Measurements from ENCODE around the gene RBMS3.
"Not testable (repeated sequence)": the region's sequence is repeated elsewhere in the genome, so short reads cannot be mapped to it uniquely, and the experiment has no call there.

Gene RBMS3

DNA sequence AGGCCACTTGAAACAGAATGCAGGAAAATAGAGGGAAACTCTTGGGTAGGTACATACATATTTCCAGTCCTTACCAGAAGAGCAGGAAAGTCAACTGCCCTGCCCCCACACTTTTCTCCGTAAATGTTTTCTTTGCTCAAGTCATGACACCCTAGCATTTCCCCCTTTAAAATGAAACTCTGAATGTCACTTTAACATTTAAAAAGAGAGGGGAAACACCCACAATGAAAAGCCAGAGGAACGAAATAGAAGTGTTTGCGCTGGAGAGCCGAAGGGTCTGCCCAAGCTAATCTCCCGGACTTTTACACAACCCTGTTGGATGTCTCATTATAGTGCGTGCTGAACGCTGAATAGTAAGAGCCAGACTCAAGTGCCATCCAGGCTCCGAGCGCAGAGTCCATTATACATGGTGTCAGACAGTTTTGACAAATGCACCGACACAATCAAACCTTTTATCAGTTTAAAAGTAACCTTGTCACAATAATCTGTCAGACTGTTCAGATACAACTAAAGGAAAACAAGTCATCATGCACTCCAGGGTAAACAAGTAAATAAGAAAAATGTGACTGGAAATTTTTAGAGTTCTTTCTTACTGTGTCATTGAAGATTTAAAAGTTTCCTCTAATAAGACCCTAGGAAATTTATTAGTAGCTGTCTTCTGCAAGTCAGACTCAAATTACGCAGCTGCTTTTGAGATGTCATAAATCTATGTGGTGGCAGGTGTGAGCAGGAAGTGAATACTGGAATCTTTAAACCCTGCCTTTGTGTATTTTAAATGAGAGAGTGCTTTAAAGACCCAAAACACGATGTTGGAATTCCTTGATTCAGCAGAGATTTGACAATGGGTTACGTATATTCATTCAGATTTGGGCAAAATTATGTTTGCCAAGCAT is 159.8 kb downstream of the RBMS3 start:
- no peak for DNase-seq

DNA sequence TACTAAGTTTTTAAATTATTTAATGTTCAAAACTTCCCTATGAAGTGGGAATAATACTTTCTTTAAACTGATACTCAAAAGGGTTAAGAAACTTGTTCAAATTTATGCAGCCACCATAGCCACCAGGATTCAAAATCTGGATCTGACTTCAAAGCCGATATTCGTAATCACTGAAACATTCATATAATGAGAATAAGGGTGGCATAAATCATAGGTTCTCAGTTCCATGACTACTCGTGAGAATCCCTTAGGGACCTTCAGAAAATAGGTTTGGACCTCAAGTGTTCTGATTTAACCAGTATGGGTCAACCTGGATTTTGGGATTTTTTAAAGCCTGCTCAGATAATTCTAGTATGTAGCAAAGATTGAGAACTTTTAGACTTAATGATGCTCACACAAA is 160.6 kb downstream of the RBMS3 start:
- no peak for DNase-seq

DNA sequence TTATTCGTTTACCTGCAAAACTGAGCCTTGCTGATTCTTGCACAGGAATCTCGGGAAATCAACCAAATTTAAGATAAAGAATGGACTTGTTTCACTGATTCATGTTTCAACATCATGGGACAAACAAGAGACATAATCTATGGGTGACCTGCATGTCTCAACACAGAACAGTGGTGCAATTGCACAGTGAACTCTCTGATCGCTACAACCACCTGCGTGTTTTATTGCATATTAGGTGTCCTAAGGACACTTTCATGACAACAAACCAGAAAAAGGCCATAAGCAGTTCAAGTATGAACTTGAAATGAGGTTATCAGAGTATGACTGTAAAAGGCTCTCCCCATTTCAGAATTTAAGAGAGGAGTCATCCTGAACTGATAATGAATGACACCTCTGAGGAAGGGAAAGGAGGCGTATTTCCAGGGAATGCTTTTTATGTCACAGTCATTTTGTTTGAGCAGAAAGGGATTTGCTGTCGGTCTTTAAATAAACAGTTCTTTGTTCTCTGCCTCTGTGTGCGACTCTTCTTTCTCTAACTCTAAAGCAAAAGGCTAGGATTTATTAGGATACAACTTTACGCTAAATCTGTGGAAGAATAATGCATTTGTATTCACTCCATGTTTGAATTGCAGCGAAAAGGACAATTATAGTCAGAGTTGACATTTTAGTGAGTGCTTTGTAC is 167.2 kb downstream of the RBMS3 start:
- DNase-seq = no peak

DNA sequence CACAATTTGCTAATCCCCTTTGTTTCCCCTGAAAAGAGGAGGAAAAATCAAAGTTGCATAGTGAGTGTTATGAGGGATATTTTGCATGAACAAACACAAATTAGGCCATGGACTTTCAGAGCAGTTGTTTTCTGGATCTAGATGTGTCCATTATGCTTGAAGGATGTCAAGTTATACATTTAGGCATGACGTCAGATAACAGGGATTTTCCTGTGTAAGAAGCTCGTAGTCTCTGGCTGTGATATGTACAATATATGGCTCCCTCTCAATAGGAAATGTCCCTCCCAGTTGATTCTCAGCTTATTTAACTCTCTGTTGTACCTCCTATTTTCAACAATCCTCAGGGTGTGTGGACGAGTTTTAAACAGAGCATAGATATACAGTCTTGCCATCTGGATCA is 171.0 kb downstream of the RBMS3 start:
- DNase-seq = no peak

DNA sequence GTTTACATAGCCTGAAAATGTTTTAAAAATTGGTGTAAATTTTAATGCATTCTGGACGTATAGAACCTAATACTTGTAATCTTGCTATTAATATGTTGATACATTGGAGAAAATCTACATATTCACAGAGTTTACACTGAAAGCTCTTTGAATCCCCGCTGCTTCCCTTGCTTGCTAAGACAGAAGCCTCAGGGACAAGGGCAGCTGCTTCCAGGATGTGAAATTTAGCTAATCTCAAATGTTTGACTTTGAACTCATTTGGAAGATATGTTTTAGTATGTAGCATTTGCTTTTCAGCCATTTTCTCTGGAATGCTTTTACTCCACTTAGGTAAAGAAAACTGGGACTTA is 172.0 kb downstream of the RBMS3 start:
- DNase-seq = no peak

DNA sequence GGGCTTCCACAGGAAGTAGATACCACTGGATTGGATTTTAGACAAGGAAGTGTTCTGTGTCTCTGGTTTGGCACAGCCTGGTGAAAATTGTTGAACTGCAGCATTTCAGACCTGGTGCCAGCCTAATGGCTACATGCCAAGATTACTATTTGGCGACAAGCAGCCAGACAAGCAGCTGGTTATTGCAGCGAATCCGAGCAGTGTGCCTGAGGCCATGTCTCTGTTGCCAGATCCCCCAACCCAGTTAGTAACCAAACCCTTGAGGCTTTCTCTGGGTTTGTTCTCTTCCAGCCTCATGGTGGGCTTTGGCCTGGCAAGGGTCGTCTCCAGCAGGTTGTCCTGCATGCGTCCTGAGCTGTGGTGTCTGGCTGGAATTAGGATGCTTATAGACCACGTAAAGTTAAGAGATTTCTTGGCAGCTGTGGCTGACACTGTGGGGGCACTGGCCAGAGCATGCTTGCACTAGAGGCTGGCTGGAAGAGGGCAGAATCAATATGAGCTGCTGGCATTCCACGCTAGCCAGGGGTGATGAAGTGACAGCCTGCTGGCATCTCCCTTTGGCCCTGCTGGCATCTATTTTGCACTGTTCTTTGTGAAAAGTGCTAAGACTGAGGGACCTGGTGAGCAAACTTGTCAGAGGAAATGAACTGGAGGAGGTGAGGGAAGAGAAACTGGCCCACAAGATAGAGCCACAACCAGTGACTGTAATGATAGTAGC is 172.6 kb downstream of the RBMS3 start:
- no peak for DNase-seq

DNA sequence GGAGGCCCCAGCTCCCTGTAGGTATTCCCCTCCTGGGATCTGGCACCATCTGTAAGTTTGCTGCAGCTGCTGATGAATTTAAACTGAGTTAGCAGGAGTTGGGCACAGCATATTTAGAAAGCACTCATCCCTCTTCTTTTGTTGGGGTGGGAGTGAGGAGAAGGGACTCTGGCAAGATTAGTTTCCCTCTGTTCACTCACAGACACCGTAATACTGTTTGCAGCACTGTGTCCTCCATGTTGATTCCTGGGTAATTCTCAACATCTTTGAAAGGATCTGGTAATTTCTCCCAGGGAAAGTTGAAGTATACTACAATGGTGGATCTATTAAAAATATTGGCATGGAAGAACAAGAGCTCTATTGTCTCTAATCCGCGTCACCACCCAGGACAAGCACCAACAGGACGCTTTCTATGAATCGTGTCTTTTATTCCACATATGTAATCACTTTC is 173.3 kb downstream of the RBMS3 start:
- no peak for DNase-seq

DNA sequence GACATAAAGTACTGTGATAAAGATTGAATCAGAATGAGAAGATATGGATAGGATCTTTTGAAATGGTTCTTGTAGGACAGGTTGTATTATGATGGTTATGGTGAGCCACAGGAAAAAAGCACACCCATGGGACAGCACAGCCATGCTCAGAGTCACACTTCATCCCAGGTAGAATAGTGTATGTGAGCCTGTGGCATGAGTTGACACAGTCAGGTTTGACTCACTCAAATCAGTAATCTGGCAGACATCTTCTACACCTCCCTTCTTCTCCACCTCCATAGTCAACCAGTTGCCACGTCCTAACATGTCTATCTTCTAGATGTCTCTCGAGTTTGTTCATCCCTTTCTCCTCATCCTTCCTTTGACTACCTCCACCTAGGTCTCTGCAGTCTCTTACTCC is 176.0 kb downstream of the RBMS3 start:
- DNase-seq = no peak

DNA sequence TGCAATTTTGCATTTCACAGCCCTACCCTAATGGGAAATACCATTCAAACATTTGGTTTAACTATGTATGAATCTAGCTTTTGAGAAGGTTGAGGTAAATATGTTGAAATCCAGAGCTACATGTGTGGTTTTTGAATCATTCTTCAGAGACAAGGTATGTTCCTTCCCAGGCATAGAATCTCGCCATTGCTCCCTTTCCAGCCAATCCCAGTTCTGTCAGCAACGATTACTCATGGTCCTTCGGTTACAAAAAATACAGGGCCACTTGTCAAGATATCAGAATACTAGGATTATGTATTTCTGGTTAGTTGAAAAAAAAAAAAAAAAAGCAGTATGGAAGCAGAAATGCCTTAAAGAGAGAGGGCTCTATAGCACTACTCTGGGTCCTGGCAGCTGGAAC is 182.4 kb downstream of the RBMS3 start:
- no peak for DNase-seq

DNA sequence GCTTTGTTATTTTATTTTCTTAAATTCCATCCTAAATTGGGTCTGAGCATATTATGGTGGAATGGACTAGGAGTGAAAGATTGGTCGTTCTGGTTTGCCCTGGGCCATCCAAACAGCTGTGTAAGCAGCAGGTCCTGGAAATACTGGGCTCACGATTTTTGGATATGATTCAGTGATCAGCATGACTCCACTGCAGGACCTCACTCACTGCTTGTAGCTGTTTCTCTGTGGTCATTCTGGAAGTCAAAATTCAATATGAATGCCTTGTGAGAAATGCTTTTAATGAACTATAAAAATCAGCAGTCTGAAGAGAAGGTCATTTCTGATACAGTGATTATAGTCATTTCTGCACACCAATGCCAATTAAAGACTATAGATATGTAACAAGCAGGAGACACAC is 185.0 kb downstream of the RBMS3 start:
- no peak for DNase-seq

DNA sequence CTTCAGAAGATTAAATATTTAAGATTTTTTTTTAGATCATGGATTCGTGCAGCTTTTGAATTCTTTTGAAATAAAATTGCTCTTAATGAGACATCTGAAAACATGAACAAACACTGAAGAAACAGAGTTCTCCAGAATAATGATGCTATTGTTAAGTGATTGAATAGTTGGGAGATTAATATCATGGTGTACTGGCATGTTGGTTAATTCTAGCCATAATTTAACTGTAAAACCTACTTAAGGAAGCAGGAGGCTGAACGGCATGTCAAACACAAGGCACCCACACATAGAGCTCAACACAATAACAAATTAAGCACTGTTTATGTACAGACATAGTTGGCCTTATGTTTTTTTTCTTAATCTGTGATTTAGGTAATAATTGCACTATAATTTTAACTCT is 185.6 kb downstream of the RBMS3 start:
- DNase-seq = no peak

DNA sequence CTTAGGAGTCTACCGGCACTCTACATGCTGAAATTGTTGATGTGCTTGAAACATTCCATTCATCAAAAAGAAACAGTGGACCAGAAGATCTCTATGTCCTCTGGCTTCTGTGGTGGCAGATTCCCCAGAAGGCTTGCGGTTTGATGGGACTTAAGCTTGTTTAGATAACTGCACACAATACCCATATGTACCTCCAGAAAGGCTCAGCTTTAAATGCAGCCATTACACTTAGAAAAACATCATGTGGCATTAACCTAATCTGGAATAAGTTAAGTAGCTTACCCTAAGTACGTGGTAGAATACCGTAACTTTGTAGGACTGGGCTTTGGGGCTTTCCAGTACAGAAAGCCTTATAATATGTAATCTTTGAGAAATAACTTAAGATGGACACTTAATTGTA is 187.3 kb downstream of the RBMS3 start:
- DNase-seq = no peak

DNA sequence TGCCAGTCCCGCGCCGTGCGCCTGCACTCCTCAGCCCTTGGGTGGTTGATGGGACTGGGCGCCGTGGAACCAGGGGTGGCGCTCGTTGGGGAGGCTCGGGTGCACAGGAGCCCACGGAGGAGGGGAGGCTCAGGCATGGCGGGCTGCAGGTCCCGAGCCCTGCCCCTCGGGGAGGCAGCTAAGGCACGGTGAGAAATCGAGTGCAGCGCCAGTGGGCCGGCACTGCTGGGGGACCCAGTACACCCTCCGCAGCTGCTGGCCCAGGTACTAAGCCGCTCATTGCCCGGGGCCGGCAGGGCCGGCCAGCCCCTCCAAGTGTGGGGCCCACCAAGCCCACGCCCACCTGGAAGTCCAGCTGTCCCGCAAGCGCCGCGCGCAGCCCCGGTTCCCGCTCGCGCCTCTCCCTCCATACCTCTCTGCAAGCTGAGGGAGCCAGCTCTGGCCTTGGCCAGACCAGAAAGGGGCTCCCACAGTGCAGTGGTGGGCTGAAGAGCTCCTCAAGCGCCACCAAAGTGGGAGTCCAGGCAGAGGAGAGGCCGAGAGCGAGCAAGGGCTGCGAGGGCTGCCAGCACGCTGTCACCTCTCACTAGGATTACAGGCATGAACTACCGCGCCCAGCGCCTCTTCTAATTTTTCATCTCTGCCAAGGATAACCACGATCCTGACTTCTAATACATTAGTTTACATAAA is 192.8 kb downstream of the RBMS3 start:
- not testable (repeated sequence) for DNase-seq

DNA sequence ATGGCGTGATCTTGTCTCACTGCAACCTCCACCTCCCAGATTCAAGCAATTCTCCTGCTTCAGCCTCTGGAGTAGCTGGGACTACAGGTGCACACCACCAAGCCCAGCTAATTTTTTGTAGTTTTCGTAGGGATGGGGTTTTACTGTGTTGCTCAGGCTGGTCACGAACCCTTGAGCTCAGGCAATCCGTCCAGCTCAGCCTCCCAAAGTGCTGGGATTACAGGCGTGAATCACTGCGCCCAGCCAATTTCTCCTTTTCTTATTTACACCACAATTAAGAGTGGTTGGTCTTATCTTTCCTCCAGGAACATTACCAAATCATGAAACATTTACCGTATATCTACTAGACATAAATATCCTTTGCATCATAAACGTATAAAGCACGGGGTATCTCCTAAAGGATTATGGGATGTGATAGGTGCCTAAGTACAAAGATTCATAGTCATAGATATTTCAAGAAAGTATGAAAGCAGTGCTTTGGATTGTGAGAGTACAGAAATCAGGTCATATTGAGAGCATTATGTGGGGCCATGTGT is 194.5 kb downstream of the RBMS3 start:
- DNase-seq = no peak

DNA sequence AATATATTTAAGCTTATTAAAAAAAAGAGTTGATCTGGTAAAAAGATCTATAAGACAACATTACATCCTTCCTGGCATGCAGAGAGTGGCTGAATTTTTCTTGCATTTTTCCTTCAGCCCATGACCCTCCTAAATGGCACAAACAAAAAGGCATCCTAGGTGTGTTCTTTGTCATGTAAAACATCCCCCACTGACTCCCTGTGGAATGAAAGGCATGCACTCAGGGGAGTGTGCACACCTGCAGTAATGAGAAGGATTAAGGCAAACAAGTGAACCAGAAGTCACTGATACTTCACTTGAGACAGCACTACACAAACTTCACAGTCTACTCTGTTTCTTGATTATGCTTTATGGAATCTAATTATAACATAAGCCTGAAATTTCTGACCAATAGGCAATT is 195.0 kb downstream of the RBMS3 start:
- no peak for DNase-seq

DNA sequence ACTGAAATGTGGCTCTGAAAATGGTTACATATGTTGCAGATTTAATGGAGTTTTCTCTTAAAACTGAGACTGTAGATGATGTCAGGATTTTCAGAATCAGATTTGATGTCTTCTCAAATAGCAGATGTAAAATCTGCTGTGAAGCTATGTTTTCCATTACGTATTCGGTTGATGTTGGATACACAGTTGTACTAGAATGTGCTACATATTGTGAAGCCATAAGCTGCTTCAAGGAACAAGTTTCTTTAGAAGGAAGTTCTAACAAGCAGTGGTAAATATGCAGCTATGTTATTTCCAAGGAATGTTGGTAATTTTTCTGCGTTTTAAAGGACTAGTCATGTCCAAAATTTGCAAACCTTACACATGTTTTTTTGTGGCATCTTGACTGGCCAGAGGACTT is 197.7 kb downstream of the RBMS3 start:
- DNase-seq = no peak

DNA sequence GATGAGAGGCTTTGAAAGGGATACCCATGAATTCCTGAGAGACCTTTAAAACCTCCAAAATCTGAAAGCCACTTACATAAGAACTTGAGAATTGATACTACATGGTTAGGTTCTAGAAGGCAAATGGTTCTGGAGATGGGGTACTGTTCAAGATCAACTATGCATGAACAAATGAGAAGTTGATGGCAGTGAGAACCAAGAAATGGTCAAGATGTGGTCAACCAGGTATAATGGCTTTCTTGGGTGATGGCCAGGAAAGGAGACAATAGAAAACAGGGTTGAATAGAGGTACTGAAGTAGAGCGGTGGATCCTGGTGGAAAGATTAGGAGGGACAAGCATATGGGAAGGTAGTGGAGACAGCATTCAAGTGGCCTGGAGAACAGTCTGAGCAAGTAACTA is 200.4 kb downstream of the RBMS3 start:
- DNase-seq = no peak

DNA sequence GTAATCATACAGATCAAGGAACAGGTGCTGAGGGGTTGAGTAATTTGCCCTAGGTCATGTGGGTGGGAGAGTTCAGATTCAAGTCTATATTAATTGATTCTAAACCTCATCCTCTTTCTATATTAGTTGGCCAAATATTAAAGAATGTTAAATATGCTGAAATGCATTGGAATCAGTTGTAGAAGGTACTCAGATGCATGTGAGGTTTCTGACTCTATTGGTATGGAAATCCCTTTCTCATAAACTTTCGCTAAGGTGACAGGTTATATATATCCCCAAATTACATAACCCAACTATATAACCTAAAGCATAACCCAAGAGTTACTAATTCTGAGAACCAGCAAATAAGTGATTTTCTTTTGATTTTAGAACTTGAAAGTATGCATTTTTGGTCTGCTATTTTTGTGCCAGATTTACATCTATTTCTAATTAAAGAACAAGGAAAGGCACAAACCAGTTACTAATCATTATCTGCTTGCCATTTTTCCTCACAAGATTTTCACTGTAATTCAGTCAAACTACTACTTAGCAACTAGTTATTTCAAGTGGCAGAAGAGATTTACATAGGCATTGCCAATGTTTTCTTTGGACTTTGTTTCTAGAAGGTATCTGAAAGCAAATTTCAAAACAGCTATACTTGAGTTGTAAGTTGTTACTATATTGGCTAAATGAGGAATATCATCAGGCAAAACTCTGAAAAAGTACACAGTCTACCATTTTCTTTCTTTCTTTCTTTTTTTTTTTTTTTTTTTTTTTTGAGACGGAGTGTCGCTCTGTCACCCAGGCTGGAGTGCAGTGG is 201.3 kb downstream of the RBMS3 start:
- DNase-seq = no peak

DNA sequence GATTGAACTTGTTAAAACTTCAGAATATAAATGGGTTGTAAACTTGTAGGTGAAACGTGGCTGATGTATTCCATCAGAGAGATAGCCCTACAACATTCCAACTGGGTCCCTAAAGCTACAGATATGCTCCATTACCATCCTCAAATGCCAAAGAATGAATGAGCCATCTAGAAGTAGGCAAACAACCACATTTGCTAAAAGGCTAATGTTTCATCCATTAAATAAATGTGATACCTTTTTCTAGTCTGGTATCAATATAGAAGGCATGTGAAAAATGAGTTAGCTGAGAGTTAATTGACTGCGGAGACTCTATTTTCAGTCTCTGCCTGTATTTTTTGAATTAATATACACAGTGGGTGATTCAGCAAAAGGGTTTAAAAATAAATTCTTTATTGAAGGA is 203.8 kb downstream of the RBMS3 start:
- DNase-seq = no peak

DNA sequence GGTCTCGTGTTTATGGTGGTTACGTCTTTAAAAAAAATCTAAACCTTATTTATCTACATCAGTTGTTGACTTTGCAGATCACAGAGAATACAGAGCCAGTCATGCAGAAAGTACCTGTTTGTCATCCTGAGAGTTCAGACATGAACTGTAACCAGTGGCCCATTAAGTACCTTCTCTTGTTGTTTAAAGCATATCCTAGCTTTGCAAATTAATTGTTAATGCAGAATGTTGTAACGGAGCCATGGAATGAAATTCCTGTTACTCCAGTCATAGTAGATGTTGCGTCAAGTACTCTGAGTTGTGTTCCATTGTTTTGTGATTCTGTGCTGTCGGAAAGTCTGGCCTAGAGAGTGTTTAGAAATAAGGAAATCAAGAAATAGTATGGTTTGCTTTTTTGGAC is 205.2 kb downstream of the RBMS3 start:
- no peak for DNase-seq

DNA sequence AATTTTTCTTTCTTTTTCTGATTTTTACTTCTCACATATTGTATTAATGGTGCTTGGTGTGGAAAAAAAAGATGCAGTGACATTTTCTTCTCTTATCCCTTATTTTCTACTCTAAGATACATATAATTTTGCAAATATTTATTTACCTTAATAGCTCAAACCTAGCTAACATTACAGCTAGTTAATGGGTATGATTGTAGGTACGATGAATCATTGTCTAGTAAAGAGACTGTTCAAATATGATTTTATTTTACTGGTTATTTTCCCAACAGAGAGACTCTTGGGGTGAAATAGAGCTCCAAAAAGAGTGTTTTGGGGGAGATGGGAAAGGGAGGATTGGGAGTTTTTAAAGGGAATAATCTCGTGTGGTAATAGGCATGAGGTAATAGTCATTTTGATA is 206.0 kb downstream of the RBMS3 start:
- no peak for DNase-seq

DNA sequence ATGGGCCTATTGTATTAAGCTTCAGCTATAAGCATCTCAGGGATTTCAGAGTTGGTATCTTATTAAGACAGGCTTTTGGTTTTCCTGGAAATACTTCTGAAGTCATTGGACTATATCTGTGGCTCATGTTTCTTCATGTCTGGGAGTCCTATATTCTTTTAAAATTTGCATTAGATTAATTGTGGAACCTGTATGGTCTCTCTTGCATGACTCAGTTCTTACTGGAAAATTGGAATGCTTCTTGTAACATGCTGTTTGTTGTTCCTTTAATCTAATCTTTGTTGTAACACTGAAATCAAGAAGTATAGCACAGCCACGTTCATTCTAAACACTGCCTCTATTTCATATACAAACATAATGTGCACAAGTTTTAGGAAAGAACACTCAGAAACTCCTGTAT is 208.1 kb downstream of the RBMS3 start:
- DNase-seq = no peak

Measured in Kasumi-1 (cell line).